Liver (tissue), 9 donors: ENCODE data around the gene DOCK11. TPM values are rescaled to one million over a fixed set of nuclear protein-coding genes. Genes with fewer than 3 reads are reported as not detected.

Experiments
- DNase-seq: peaks from one replicate; pipeline ENCODE4 v3.0.0-alpha.2; 2017; ENCODE audit warnings: low spot score
- H3K27ac ChIP-seq, 2 donors: one replicate each; pipeline ENCODE4 v1.7.0; 2013; ENCODE audit warnings: inconsistent platforms in 2 of 2, low read length in 2 of 2, control low read depth in 1 of 2, low read depth in 1 of 2, mild to moderate bottlenecking in 1 of 2
- H3K27me3 ChIP-seq, 4 donors: one replicate each; pipeline versions ENCODE4 v1.6.1 to v1.7.0; 2013; ENCODE audit warnings: low read length in 3 of 4, inconsistent platforms in 1 of 4, mild to moderate bottlenecking in 1 of 4, moderate library complexity in 1 of 4; ENCODE audit not compliant: control insufficient read depth in 4 of 4, insufficient read depth in 4 of 4
- H3K36me3 ChIP-seq, 4 donors: one replicate each; pipeline versions ENCODE4 v1.6.1 to v1.7.0; 2013; ENCODE audit warnings: low read length in 3 of 4, mild to moderate bottlenecking in 3 of 4, low read depth in 1 of 4, moderate library complexity in 1 of 4; ENCODE audit not compliant: control insufficient read depth in 4 of 4, insufficient read depth in 3 of 4
- H3K4me1 ChIP-seq, 4 donors: one replicate each; pipeline versions ENCODE4 v1.6.1 to v1.7.0; 2013; ENCODE audit warnings: low read length in 3 of 4, mild to moderate bottlenecking in 3 of 4, moderate library complexity in 1 of 4; ENCODE audit not compliant: control insufficient read depth in 4 of 4, insufficient read depth in 4 of 4
- H3K4me3 ChIP-seq, 3 donors: one replicate each; pipeline versions ENCODE4 v1.6.1 to v1.7.0; 2013; ENCODE audit warnings: low read length in 3 of 3, control low read depth in 1 of 3, low read depth in 1 of 3, mild to moderate bottlenecking in 1 of 3
- H3K9ac ChIP-seq, 2 donors: one replicate each; pipeline ENCODE4 v1.7.0; 2013; ENCODE audit warnings: low read length in 2 of 2, mild to moderate bottlenecking in 2 of 2, moderate library complexity in 2 of 2, control low read depth in 1 of 2, low read depth in 1 of 2
- H3K9me3 ChIP-seq, 4 donors: one replicate each; pipeline versions ENCODE4 v1.6.1 to v1.7.0; 2013; ENCODE audit warnings: low read length in 3 of 4; ENCODE audit not compliant: control insufficient read depth in 4 of 4
- EGR1 ChIP-seq, 2 donors: IDR thresholded peaks; 2 replicates each; pipeline ENCODE4 v1.6.1; 2016 to 2018; ENCODE audit warnings: antibody characterized with exemption in 2 of 2, low read depth in 2 of 2
- FOXA1 ChIP-seq: IDR thresholded peaks from 2 replicates; pipeline ENCODE4 v1.6.1; 2016; ENCODE audit warnings: antibody characterized with exemption
- FOXA2 ChIP-seq: IDR thresholded peaks from 2 replicates; pipeline ENCODE4 v1.6.1; 2016; ENCODE audit warnings: antibody characterized with exemption
- GABPA ChIP-seq, 2 donors: IDR thresholded peaks in 1 of 2; conservative IDR thresholded peaks in 1 of 2; 2 replicates each; pipeline ENCODE4 v1.6.1; 2016; ENCODE audit warnings: antibody characterized with exemption in 2 of 2, mild to moderate bottlenecking in 1 of 2, moderate library complexity in 1 of 2
- HNF4A ChIP-seq, 2 donors: conservative IDR thresholded peaks; 2 replicates each; pipeline ENCODE4 v1.6.1; 2016; ENCODE audit warnings: antibody characterized with exemption in 2 of 2, mild to moderate bottlenecking in 2 of 2
- HNF4G ChIP-seq: IDR thresholded peaks from 2 replicates; pipeline ENCODE4 v1.6.1; 2016; ENCODE audit warnings: antibody characterized with exemption
- JUND ChIP-seq, 2 donors: IDR thresholded peaks; 2 replicates each; pipeline ENCODE4 v1.6.1; 2016; ENCODE audit warnings: antibody characterized with exemption in 2 of 2
- RAD21 ChIP-seq, 2 donors: IDR thresholded peaks; 2 replicates each; pipeline ENCODE4 v1.6.1; 2016; ENCODE audit warnings: antibody characterized with exemption in 2 of 2, mild to moderate bottlenecking in 2 of 2
- RXRA ChIP-seq, 2 donors: IDR thresholded peaks; 2 replicates each; pipeline ENCODE4 v1.6.1; 2017 to 2018; ENCODE audit warnings: antibody characterized with exemption in 2 of 2, mild to moderate bottlenecking in 1 of 2
- SP1 ChIP-seq: IDR thresholded peaks from 2 replicates; pipeline ENCODE4 v1.6.1; 2018; ENCODE audit warnings: antibody characterized with exemption, mild to moderate bottlenecking
- TAF1 ChIP-seq: conservative IDR thresholded peaks from 2 replicates; pipeline ENCODE4 v1.6.1; 2016; ENCODE audit warnings: antibody characterized with exemption, mild to moderate bottlenecking
- YY1 ChIP-seq: IDR thresholded peaks from 2 replicates; pipeline ENCODE4 v1.6.1; 2016; ENCODE audit warnings: antibody characterized with exemption, mild to moderate bottlenecking
- WGBS: extraction: QIAGEN DNeasy Blood & Tissue Kit; methylation state at CpG from one replicate; pipeline ENCODE4 v1.1.7; 2013; 5-methylcytosine and 5-hydroxymethylcytosine counted together
- polyA plus RNA-seq, 2 donors: library from polyadenylated mRNA; stranded (reverse) in 1 of 2; unstranded in 1 of 2; fragments of 200-250 nt in 1 of 2; fragments of >200 nt in 1 of 2; fragmentation: Nextera tagmentation in 1 of 2; extraction: Ambion mirVana in 1 of 2; gene quantifications; one replicate each; pipeline versions ENCODE4 v1.2.1 to v1.2.3, GENCODE V29; 2013 to 2015
- total RNA-seq, 2 donors: library from RNA; depleted of rRNA; stranded (reverse); fragments of >200 nt; gene quantifications; one replicate each; pipeline ENCODE4 v1.2.3, GENCODE V29; 2014
- TF ChIP-seq, protein P1 (sequence below): IDR thresholded peaks from 2 replicates; pipeline ENCODE4 v1.6.1; 2016; ENCODE audit warnings: antibody characterized with exemption
- TF ChIP-seq, protein P2 (sequence below): IDR thresholded peaks from 2 replicates; pipeline ENCODE4 v1.6.1; 2016; ENCODE audit warnings: antibody characterized with exemption
- TF ChIP-seq, protein P3 (sequence below): IDR thresholded peaks from 2 replicates; pipeline ENCODE4 v1.6.1; 2016; ENCODE audit warnings: antibody characterized with exemption
- TF ChIP-seq, protein P4 (sequence below): IDR thresholded peaks from 2 replicates; pipeline ENCODE4 v1.6.1; 2016; ENCODE audit warnings: antibody characterized with exemption, mild to moderate bottlenecking
- donor health status: healthy.
- donor health status: healthy.
- donor health status: healthy.
- donor health status: healthy.
- donor health status: healthy.

Gene DOCK11
- total and polyA plus RNA-seq, 4 donors, result 1.3 to 9.3 (median 3.7) TPM

DNA sequence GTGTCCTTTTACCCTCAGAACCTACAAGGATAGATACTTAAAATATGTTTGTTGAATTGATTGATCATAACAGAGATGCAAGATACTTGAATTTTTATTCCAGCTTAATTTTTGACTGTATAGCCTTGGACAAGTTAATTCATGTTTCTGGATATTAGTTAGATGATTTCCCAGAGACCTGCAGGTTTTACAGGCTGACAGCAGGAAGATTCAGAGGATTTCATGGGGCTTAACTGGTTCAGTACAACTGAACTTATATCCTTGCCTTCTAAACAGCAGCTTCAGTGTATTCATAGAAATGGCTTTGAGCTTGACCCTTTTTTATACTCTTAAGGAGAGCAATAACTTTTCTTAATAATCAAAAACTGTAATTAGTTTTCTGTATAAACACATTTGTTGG lies 169.6 kb downstream of the DOCK11 start:
- Histone ChIP-seq H3K9ac (no peak overlapping the region), H3K4me3 (no peak overlapping the region), H3K4me1 (no peaks in the 10 kb centered on the region), H3K36me3 (no peaks in the 10 kb centered on the region), H3K27me3 (no peaks in the 10 kb centered on the region), H3K27ac (no peak overlapping the region), H3K9me3 (no peaks in the 10 kb centered on the region)
- no peak for DNase-seq
- TF ChIP-seq, protein P1, sequence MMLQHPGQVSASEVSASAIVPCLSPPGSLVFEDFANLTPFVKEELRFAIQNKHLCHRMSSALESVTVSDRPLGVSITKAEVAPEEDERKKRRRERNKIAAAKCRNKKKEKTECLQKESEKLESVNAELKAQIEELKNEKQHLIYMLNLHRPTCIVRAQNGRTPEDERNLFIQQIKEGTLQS, result no peak
- TF ChIP-seq, protein P2, sequence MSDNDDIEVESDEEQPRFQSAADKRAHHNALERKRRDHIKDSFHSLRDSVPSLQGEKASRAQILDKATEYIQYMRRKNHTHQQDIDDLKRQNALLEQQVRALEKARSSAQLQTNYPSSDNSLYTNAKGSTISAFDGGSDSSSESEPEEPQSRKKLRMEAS, result no peak

DNA sequence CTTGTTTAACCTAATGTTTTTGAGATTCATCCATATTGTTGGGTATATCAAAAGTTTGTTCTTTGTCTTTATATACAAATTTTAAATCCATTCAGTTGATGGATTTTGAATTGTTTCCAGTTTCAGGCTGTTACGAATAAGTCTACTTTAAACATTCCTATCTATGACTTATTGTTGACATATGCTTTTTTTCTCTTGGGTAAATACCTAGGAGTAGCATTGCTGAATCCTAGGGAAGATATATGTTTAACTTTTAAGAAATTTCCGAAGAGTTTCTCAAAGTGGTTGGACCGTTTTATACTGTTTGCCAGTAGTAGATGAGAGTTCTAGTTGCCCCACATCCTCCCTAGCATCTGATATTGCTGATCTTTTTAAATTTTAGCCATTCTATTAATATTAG lies 170.9 kb downstream of the DOCK11 start:
- Histone ChIP-seq H3K36me3 (no peaks in the 10 kb centered on the region), H3K4me1 (no peaks in the 10 kb centered on the region), H3K27ac (no peak overlapping the region), H3K9me3 (no peaks in the 10 kb centered on the region), H3K4me3 (no peak overlapping the region), H3K27me3 (no peaks in the 10 kb centered on the region), H3K9ac (no peak overlapping the region)
- DNase-seq, result no peak
- whole genome bisulfite sequencing, result 81% methylated on average over 3 of the region's 3 CpGs
- no peak for TF ChIP-seq HNF4G
- TF ChIP-seq FOXA2, result no peak
- TF ChIP-seq RAD21 (IDR thresholded peaks at IDR 0.05), result no peak
- TF ChIP-seq SP1, result no peak
- TF ChIP-seq, protein P1, result no peak
- TF ChIP-seq, protein P3, sequence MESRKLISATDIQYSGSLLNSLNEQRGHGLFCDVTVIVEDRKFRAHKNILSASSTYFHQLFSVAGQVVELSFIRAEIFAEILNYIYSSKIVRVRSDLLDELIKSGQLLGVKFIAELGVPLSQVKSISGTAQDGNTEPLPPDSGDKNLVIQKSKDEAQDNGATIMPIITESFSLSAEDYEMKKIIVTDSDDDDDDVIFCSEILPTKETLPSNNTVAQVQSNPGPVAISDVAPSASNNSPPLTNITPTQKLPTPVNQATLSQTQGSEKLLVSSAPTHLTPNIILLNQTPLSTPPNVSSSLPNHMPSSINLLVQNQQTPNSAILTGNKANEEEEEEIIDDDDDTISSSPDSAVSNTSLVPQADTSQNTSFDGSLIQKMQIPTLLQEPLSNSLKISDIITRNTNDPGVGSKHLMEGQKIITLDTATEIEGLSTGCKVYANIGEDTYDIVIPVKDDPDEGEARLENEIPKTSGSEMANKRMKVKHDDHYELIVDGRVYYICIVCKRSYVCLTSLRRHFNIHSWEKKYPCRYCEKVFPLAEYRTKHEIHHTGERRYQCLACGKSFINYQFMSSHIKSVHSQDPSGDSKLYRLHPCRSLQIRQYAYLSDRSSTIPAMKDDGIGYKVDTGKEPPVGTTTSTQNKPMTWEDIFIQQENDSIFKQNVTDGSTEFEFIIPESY, result no peak
- TF ChIP-seq HNF4A (conservative IDR thresholded peaks at IDR 0.05), result no peak
- TF ChIP-seq TAF1, result no peak
- TF ChIP-seq JUND (IDR thresholded peaks at IDR 0.05), result no peak
- TF ChIP-seq GABPA (IDR thresholded peaks at IDR 0.05 in 1 of 2, conservative IDR thresholded peaks at IDR 0.05 in 1 of 2), result no peak
- TF ChIP-seq EGR1 (IDR thresholded peaks at IDR 0.05; ENCODE audit: low read depth in 2 of 2), result no peak

DNA sequence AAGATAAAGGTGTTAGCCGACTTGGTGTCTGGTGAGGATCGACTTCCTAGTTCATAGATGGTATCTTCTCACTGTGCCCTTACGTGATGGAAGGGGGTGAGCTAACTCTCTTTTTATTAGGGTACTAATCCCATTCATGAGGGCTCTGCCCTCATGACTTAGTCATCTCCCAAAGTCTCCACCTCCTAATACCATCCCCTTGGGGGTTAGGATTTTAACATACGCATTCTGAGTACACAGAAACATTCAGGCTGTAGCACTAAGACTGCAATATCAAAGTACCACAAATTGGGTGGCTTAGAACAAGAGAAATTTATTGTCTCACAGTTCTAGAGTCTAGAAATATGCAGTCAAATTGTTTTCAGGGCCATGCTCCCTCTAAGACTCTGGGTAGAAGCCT lies 173.8 kb downstream of the DOCK11 start:
- H3K9ac ChIP-seq, result no peak overlapping the region
- no peak for DNase-seq
- no peak for TF ChIP-seq SP1
- no peak for TF ChIP-seq EGR1 (IDR thresholded peaks at IDR 0.05; ENCODE audit: low read depth in 2 of 2)
- TF ChIP-seq, protein P3, result no peak
- TF ChIP-seq RAD21 (IDR thresholded peaks at IDR 0.05), result no peak
- TF ChIP-seq TAF1, result no peak
- no peak for TF ChIP-seq HNF4G
- no peak for TF ChIP-seq RXRA (IDR thresholded peaks at IDR 0.05)
- no peak for TF ChIP-seq FOXA1
- no peak for TF ChIP-seq JUND (IDR thresholded peaks at IDR 0.05)
- TF ChIP-seq YY1, result no peak
- TF ChIP-seq, protein P4, sequence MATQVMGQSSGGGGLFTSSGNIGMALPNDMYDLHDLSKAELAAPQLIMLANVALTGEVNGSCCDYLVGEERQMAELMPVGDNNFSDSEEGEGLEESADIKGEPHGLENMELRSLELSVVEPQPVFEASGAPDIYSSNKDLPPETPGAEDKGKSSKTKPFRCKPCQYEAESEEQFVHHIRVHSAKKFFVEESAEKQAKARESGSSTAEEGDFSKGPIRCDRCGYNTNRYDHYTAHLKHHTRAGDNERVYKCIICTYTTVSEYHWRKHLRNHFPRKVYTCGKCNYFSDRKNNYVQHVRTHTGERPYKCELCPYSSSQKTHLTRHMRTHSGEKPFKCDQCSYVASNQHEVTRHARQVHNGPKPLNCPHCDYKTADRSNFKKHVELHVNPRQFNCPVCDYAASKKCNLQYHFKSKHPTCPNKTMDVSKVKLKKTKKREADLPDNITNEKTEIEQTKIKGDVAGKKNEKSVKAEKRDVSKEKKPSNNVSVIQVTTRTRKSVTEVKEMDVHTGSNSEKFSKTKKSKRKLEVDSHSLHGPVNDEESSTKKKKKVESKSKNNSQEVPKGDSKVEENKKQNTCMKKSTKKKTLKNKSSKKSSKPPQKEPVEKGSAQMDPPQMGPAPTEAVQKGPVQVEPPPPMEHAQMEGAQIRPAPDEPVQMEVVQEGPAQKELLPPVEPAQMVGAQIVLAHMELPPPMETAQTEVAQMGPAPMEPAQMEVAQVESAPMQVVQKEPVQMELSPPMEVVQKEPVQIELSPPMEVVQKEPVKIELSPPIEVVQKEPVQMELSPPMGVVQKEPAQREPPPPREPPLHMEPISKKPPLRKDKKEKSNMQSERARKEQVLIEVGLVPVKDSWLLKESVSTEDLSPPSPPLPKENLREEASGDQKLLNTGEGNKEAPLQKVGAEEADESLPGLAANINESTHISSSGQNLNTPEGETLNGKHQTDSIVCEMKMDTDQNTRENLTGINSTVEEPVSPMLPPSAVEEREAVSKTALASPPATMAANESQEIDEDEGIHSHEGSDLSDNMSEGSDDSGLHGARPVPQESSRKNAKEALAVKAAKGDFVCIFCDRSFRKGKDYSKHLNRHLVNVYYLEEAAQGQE, result no peak
- no peaks in the 10 kb centered on the region for H3K4me1 ChIP-seq
- WGBS, result 96% methylated on average over 4 of the region's 4 CpGs
- no peaks in the 10 kb centered on the region for H3K36me3 ChIP-seq
- H3K27me3 ChIP-seq, result no peaks in the 10 kb centered on the region
- no peaks in the 10 kb centered on the region for H3K9me3 ChIP-seq
- no peak overlapping the region for H3K27ac ChIP-seq
- no peak overlapping the region for H3K4me3 ChIP-seq
